ENCODE measurements around the gene NPAS3.

NPAS3 gene

DNA sequence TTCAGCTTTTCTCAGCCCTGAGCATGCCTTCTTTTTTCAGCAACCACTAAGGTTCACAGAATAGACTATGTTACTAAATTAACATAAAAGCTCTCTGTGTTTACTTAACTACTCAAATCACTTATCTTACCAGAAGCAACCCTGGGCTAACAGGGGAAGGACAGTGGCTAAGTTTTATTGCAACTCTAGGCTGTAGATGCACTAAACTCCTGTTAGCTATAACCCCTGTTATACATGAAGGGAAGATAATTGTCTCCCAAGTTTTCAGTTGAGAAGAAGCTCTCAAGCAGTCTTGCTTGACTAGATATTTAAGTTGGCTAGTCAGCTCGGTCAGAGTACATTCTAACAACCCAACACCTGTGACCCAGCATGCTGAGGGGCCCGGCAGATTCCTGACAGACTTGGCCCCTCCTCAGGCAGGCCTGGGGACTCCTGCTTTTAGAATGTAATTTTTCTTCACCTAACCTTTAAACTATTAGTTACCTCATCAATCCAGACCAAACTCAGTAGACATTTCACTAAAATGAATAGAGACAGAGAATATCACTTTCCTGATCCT, 547.7 kb downstream of the NPAS3 start:
- no peaks in the 10 kb centered on the region for H3F3A ChIP-seq (ENCODE audit: insufficient read depth, low read length)
- no peak overlapping the region for H3K4me2 ChIP-seq (ENCODE audit: low read depth, low read length)
- no peaks in the 10 kb centered on the region for H4K20me1 ChIP-seq (ENCODE audit: insufficient read depth, low read length)
- TF ChIP-seq EZH2 (optimal IDR thresholded peaks at IDR 0.05; ENCODE audit: low read depth, low read length) (no peak), EZH2phosphoT487 (IDR thresholded peaks at IDR 0.05; ENCODE audit: low read length) (no peak)
- no peak overlapping the region for H3K27ac ChIP-seq (ENCODE audit: low read length)
- no peak overlapping the region for H2AFZ ChIP-seq (ENCODE audit: low read length)
- H3K9me3 ChIP-seq (replicated peaks; ENCODE audit: insufficient read depth, low read length) = no peaks in the 10 kb centered on the region
- DNase-seq = no peak
- no peak overlapping the region for H3K4me3 ChIP-seq (ENCODE audit: low read length)
- no peaks in the 10 kb centered on the region for H3K27me3 ChIP-seq (replicated peaks; ENCODE audit: insufficient read depth, low read length)
- no peaks in the 10 kb centered on the region for H3K79me2 ChIP-seq (ENCODE audit: low read length)
- H3K36me3 ChIP-seq (replicated peaks; ENCODE audit: insufficient read depth, low read length) = no peaks in the 10 kb centered on the region
- H3K9me2 ChIP-seq (replicated peaks; ENCODE audit: insufficient read depth, low read length) = no peaks in the 10 kb centered on the region
- no peaks in the 10 kb centered on the region for H3K4me1 ChIP-seq (ENCODE audit: low read length)
- H3K9ac ChIP-seq (ENCODE audit: low read length) = no peak overlapping the region

DNA sequence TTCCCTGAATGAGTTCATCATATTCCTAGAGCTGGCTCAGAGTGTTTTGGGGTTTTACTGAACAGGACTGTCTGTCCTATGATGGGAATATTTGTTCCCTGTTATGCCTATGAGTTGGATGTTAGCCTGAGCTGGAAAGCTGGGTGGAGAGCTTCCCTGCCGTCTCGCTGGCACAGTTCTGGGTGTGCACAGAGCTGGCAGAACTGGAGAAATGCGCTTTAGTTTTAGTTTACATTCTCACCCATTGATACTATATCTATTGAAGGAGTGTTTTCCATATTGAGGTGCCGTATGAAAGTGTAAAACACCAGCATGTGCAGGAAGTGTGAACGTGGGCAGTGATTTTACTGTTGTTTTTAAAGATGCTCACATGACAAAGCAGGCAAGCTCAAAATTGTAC, 549.9 kb downstream of the NPAS3 start:
- Histone ChIP-seq H3K9ac (ENCODE audit: low read length) (no peak overlapping the region), H3K79me2 (ENCODE audit: low read length) (no peaks in the 10 kb centered on the region), H3K4me1 (ENCODE audit: low read length) (no peaks in the 10 kb centered on the region), H3K9me3 (replicated peaks; ENCODE audit: insufficient read depth, low read length) (no peaks in the 10 kb centered on the region), H3F3A (ENCODE audit: insufficient read depth, low read length) (no peaks in the 10 kb centered on the region), H3K36me3 (replicated peaks; ENCODE audit: insufficient read depth, low read length) (no peaks in the 10 kb centered on the region), H3K27ac (ENCODE audit: low read length) (no peak overlapping the region), H4K20me1 (ENCODE audit: insufficient read depth, low read length) (no peaks in the 10 kb centered on the region), H3K4me3 (ENCODE audit: low read length) (no peak overlapping the region), H3K9me2 (replicated peaks; ENCODE audit: insufficient read depth, low read length) (no peaks in the 10 kb centered on the region), H3K4me2 (ENCODE audit: low read depth, low read length) (no peak overlapping the region), H2AFZ (ENCODE audit: low read length) (no peak overlapping the region), H3K27me3 (replicated peaks; ENCODE audit: insufficient read depth, low read length) (no peaks in the 10 kb centered on the region)
- DNase-seq = no peak
- TF ChIP-seq, protein P1, sequence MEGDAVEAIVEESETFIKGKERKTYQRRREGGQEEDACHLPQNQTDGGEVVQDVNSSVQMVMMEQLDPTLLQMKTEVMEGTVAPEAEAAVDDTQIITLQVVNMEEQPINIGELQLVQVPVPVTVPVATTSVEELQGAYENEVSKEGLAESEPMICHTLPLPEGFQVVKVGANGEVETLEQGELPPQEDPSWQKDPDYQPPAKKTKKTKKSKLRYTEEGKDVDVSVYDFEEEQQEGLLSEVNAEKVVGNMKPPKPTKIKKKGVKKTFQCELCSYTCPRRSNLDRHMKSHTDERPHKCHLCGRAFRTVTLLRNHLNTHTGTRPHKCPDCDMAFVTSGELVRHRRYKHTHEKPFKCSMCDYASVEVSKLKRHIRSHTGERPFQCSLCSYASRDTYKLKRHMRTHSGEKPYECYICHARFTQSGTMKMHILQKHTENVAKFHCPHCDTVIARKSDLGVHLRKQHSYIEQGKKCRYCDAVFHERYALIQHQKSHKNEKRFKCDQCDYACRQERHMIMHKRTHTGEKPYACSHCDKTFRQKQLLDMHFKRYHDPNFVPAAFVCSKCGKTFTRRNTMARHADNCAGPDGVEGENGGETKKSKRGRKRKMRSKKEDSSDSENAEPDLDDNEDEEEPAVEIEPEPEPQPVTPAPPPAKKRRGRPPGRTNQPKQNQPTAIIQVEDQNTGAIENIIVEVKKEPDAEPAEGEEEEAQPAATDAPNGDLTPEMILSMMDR (IDR thresholded peaks at IDR 0.05; ENCODE audit: low read length) = no peak
- no peak for TF ChIP-seq EZH2phosphoT487 (IDR thresholded peaks at IDR 0.05; ENCODE audit: low read length)
- TF ChIP-seq EZH2 (optimal IDR thresholded peaks at IDR 0.05; ENCODE audit: low read depth, low read length) = no peak

- Histone ChIP-seq H3K79me2 (ENCODE audit: low read length) (no peaks in the 10 kb centered on the region), H3K27ac (ENCODE audit: low read length) (no peak overlapping the region), H3K36me3 (replicated peaks; ENCODE audit: insufficient read depth, low read length) (no peaks in the 10 kb centered on the region), H3K9ac (ENCODE audit: low read length) (no peak overlapping the region), H3K4me1 (ENCODE audit: low read length) (no peaks in the 10 kb centered on the region), H3K9me3 (replicated peaks; ENCODE audit: insufficient read depth, low read length) (no peaks in the 10 kb centered on the region), H3K4me2 (ENCODE audit: low read depth, low read length) (no peak overlapping the region), H4K20me1 (ENCODE audit: insufficient read depth, low read length) (no peaks in the 10 kb centered on the region), H3K27me3 (replicated peaks; ENCODE audit: insufficient read depth, low read length) (no peaks in the 10 kb centered on the region), H2AFZ (ENCODE audit: low read length) (no peak overlapping the region), H3K9me2 (replicated peaks; ENCODE audit: insufficient read depth, low read length) (no peaks in the 10 kb centered on the region), H3K4me3 (ENCODE audit: low read length) (no peak overlapping the region), H3F3A (ENCODE audit: insufficient read depth, low read length) (no peaks in the 10 kb centered on the region)
- TF ChIP-seq EZH2 (optimal IDR thresholded peaks at IDR 0.05; ENCODE audit: low read depth, low read length) (no peak), EZH2phosphoT487 (IDR thresholded peaks at IDR 0.05; ENCODE audit: low read length) (no peak)
- TF ChIP-seq, protein P1 (IDR thresholded peaks at IDR 0.05; ENCODE audit: low read length) = no peak
- DNase-seq = no peak
Measured at GRCh38 chr14:33490555-33490954, 551.9 kb downstream of the NPAS3 start.

DNA sequence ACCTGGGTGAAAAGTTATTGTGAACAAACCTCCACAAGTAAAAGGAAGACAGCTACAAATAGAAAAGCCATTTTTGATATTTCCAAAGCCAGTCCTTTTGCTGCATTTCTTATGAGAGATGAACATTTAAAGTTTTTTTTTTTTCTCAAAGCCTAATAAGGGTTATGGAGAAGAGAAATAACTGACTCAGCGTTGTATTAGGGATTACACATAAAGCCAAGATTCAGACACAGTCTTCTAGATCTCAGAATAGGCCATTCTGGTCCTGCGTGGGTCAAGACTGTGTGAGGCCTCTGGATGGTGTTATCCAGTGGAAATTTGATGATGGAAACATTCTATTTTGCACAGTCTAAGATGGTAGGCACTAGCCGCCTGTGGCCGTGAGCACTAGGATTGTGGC, 552.4 kb downstream of the NPAS3 start:
- Histone ChIP-seq H3K36me3 (replicated peaks; ENCODE audit: insufficient read depth, low read length) (no peaks in the 10 kb centered on the region), H3K9ac (ENCODE audit: low read length) (no peak overlapping the region), H3K27me3 (replicated peaks; ENCODE audit: insufficient read depth, low read length) (no peaks in the 10 kb centered on the region), H3K79me2 (ENCODE audit: low read length) (no peaks in the 10 kb centered on the region), H3F3A (ENCODE audit: insufficient read depth, low read length) (no peaks in the 10 kb centered on the region), H3K9me3 (replicated peaks; ENCODE audit: insufficient read depth, low read length) (no peaks in the 10 kb centered on the region), H3K27ac (ENCODE audit: low read length) (no peak overlapping the region), H3K4me1 (ENCODE audit: low read length) (no peaks in the 10 kb centered on the region), H4K20me1 (ENCODE audit: insufficient read depth, low read length) (no peaks in the 10 kb centered on the region), H2AFZ (ENCODE audit: low read length) (no peak overlapping the region), H3K9me2 (replicated peaks; ENCODE audit: insufficient read depth, low read length) (no peaks in the 10 kb centered on the region), H3K4me3 (ENCODE audit: low read length) (no peak overlapping the region), H3K4me2 (ENCODE audit: low read depth, low read length) (no peak overlapping the region)
- TF ChIP-seq EZH2 (optimal IDR thresholded peaks at IDR 0.05; ENCODE audit: low read depth, low read length) (no peak), EZH2phosphoT487 (IDR thresholded peaks at IDR 0.05; ENCODE audit: low read length) (no peak)
- TF ChIP-seq, protein P1 (IDR thresholded peaks at IDR 0.05; ENCODE audit: low read length) = no peak
- DNase-seq = no peak
